ENCODE data around the gene SEMG1. TPM values are rescaled to one million over a fixed set of nuclear protein-coding genes. Genes with fewer than 3 reads are reported as not detected.

The SEMG1 gene
- total and polyA plus RNA-seq, 9 of the 15 experiments (the other 6 are each of a cell fraction or from before 2014, with no cell fraction given), result not detected

- Histone ChIP-seq H3K4me1 (replicated peaks in 1 of 2; ENCODE audit: control insufficient read depth in 2 of 2, insufficient read depth in 2 of 2, low read length in 2 of 2) (no peaks in the 10 kb centered on the region), H3K4me2 (ENCODE audit: insufficient read depth, low read length) (no peak within 1 kb of the TSS), H3K9ac (ENCODE audit: insufficient read depth in 1 of 2, low read depth in 2 of 2, low read length in 2 of 2) (no peak within 1 kb of the TSS), H3K9me1 (ENCODE audit: control insufficient read depth, insufficient read depth, low read length) (no peaks in the 10 kb centered on the region), H3K27ac (ENCODE audit: extremely low read depth, low read depth, low read length) (no peak within 1 kb of the TSS), H3K27me3 (ENCODE audit: control insufficient read depth in 2 of 2, insufficient read depth in 2 of 2, low read length in 2 of 2) (peaks cover 0 to 5% of the 10 kb centered on the region in 2 experiments; a peak in 2 of 5 replicates), H2AFZ (ENCODE audit: low read depth, low read length) (no peak within 1 kb of the TSS), H3K9me3 (replicated peaks; ENCODE audit: control insufficient read depth, insufficient read depth, low read depth, low read length) (no peaks in the 10 kb centered on the region), H3K4me3 (no peak within 1 kb of the TSS), H4K20me1 (replicated peaks; ENCODE audit: control insufficient read depth, insufficient read depth, low read length) (no peaks in the 10 kb centered on the region; the same call in 1 of the 2 replicates), H3K36me3 (ENCODE audit: control insufficient read depth, insufficient read depth, low read length) (no peaks in the 10 kb centered on the region), H3K79me2 (ENCODE audit: control insufficient read depth, insufficient read depth, low read length) (no peaks in the 10 kb centered on the region)
- CTCF ChIA-PET (ENCODE audit: low intra/inter-chr PET ratio), result no interaction called here
- intact Hi-C loops (cut with micrococcal nuclease) (no loop called here), in situ Hi-C loops (cut with MboI) (no loop called here)
- TF ChIP-seq, protein P1, sequence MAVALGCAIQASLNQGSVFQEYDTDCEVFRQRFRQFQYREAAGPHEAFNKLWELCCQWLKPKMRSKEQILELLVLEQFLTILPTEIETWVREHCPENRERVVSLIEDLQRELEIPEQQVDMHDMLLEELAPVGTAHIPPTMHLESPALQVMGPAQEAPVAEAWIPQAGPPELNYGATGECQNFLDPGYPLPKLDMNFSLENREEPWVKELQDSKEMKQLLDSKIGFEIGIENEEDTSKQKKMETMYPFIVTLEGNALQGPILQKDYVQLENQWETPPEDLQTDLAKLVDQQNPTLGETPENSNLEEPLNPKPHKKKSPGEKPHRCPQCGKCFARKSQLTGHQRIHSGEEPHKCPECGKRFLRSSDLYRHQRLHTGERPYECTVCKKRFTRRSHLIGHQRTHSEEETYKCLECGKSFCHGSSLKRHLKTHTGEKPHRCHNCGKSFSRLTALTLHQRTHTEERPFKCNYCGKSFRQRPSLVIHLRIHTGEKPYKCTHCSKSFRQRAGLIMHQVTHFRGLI (CRISPR knock-in tag; IDR thresholded peaks at IDR 0.05), result no peak
- 0 out of 2 replicates have a peak, but pooled peaks have one; percentile 53 for TF ChIP-seq CEBPB (tag; IDR thresholded peaks at IDR 0.05)
- FAIRE-seq, result no peak
- WGBS (ENCODE audit: insufficient coverage, low coverage, missing lambda C conversion rate), result 0% methylated on average over 7 of the region's 7 CpGs
- ATAC-seq, result no peak
- POLR2A ChIA-PET, result interaction anchor here (0.6 kb wide), 1 partner anchor 38 kb away, joined by 3 read pairs; no protein-coding TSS in a partner anchor
- no peak for DNase-seq (ENCODE audit: extremely low read depth in 1 of 4, low spot score in 3 of 4)
- no TSS peak for BruUV-seq (replicated peaks)
Measured at GRCh38 chr20:45254383-45255262, 47.8 kb downstream of the SEMG1 start, which contains the start of gene SLPI. TSS of gene SLPI (minus strand) at chr20:45254564. CDS start at chr20:45254543, 21 bp downstream.

Data from K562 (cell line).